Measurements from ENCODE around the gene VAV1. TPM values are rescaled to one million over a fixed set of nuclear protein-coding genes. Genes with fewer than 3 reads are reported as not detected.

Gene VAV1
- total RNA-seq, 2 donors from 2014 or later, result 7.6 to 12.2 TPM

GRCh38 chr19:6736169-6736916 lies 36.2 kb upstream of the VAV1 start:
- no peaks in the 10 kb centered on the region for H3K9me3 ChIP-seq
- H3K4me3 ChIP-seq, result peak overlapping the region; percentile 96
- DNase-seq (ENCODE audit: low spot score), result no peak
- H3K36me3 ChIP-seq, result peaks cover 13% of the 10 kb centered on the region
- H3K27me3 ChIP-seq (replicated peaks; ENCODE audit: insufficient read depth), result no peaks in the 10 kb centered on the region
- no peak for ATAC-seq (ENCODE audit: insufficient number of reproducible peaks, low FRiP score, low read depth)
- H3K4me1 ChIP-seq (ENCODE audit: control insufficient read depth in 1 of 2, low read depth in 2 of 2), result peaks cover 21 to 36% of the 10 kb centered on the region in 2 donors
- peak overlapping the region; percentile 89 to 92 for H3K27ac ChIP-seq
- TF ChIP-seq CTCF (IDR thresholded peaks at IDR 0.05), result peak; percentile 71

- no peak for ATAC-seq (ENCODE audit: insufficient number of reproducible peaks, low FRiP score, low read depth)
These were observed 35.6 kb upstream of the VAV1 start for GRCh38 chr19:6736917-6737283.

GRCh38 chr19:6737284-6737872 lies 35.1 kb upstream of the VAV1 start, which contains the start of gene GPR108:
TSS of gene GPR108 (minus strand) at chr19:6737580. CDS start at chr19:6737576, 4 bp downstream.
- Histone ChIP-seq H3K27me3 (replicated peaks; ENCODE audit: insufficient read depth) (no peaks in the 10 kb centered on the region), H3K36me3 (peaks cover 9% of the 10 kb centered on the region), H3K27ac (peak within 1 kb of the TSS; percentile 90 to 92), H3K9me3 (no peaks in the 10 kb centered on the region), H3K4me3 (peak within 1 kb of the TSS; percentile 96), H3K4me1 (ENCODE audit: control insufficient read depth in 1 of 2, low read depth in 2 of 2) (peaks cover 21 to 47% of the 10 kb centered on the region in 2 donors)
- TF ChIP-seq CTCF (IDR thresholded peaks at IDR 0.05), result no peak
- DNase-seq (ENCODE audit: low spot score), result peak; percentile 99
- peak; percentile 92 for ATAC-seq (ENCODE audit: insufficient number of reproducible peaks, low FRiP score, low read depth)

More at GRCh38 chr19:6736917-6737283, 35.6 kb upstream of the VAV1 start:
- Histone ChIP-seq H3K4me1 (ENCODE audit: control insufficient read depth in 1 of 2, low read depth in 2 of 2) (peaks cover 21 to 42% of the 10 kb centered on the region in 2 donors), H3K36me3 (peaks cover 13% of the 10 kb centered on the region), H3K4me3 (peak overlapping the region; percentile 96), H3K27ac (peak overlapping the region; percentile 89 to 92), H3K27me3 (replicated peaks; ENCODE audit: insufficient read depth) (no peaks in the 10 kb centered on the region), H3K9me3 (no peaks in the 10 kb centered on the region)
- no peak for DNase-seq (ENCODE audit: low spot score)
- TF ChIP-seq CTCF (IDR thresholded peaks at IDR 0.05), result peak; percentile 3

GRCh38 chr19:6737873-6738786 lies 34.4 kb upstream of the VAV1 start:
- H3K36me3 ChIP-seq, result peaks cover 10% of the 10 kb centered on the region
- no peaks in the 10 kb centered on the region for H3K9me3 ChIP-seq
- H3K4me3 ChIP-seq, result peak overlapping the region; percentile 88
- ATAC-seq (ENCODE audit: insufficient number of reproducible peaks, low FRiP score, low read depth) (no peak), DNase-seq (ENCODE audit: low spot score) (peak; percentile 98)
- H3K27ac ChIP-seq, result peak overlapping the region; percentile 82 to 90
- TF ChIP-seq CTCF (IDR thresholded peaks at IDR 0.05), result peak; percentile 51
- no peaks in the 10 kb centered on the region for H3K27me3 ChIP-seq (replicated peaks; ENCODE audit: insufficient read depth)
- H3K4me1 ChIP-seq (ENCODE audit: control insufficient read depth in 1 of 2, low read depth in 2 of 2), result peaks cover 24 to 54% of the 10 kb centered on the region in 2 donors
